Small intestine (tissue), 7 donors: ENCODE data around the gene FASTK. TPM values are rescaled to one million over a fixed set of nuclear protein-coding genes. Genes with fewer than 3 reads are reported as not detected.

Experiments
- DNase-seq, 2 donors: peaks; one replicate each; pipeline versions ENCODE4 v3.0.0 to v3.0.0-alpha.2; 2013
- FAIRE-seq: peaks from 2 replicates; lab custom pipeline; 2012; peaks lifted over from hg19 to GRCh38; lab: Jason Lieb, UNC
- H3K27ac ChIP-seq, 3 donors: one replicate each; pipeline ENCODE4 v1.5.1; 2013; ENCODE audit warnings: low read length in 2 of 3, mild to moderate bottlenecking in 2 of 3, control low read depth in 1 of 3, inconsistent platforms in 1 of 3, low read depth in 1 of 3, moderate library complexity in 1 of 3
- H3K27me3 ChIP-seq, 3 donors: one replicate each; pipeline ENCODE4 v1.6.1; 2013; ENCODE audit warnings: low read length in 3 of 3, inconsistent platforms in 1 of 3; ENCODE audit not compliant: control insufficient read depth in 3 of 3, insufficient read depth in 3 of 3
- H3K36me3 ChIP-seq, 3 donors: one replicate each; pipeline ENCODE4 v1.6.1; 2013; ENCODE audit warnings: low read length in 3 of 3, inconsistent platforms in 1 of 3, low read depth in 1 of 3, mild to moderate bottlenecking in 1 of 3, moderate library complexity in 1 of 3; ENCODE audit not compliant: control insufficient read depth in 3 of 3, insufficient read depth in 2 of 3
- H3K4me1 ChIP-seq, 3 donors: one replicate each; pipeline ENCODE4 v1.6.1; 2013; ENCODE audit warnings: low read length in 2 of 3, inconsistent platforms in 1 of 3, low read depth in 1 of 3, mild to moderate bottlenecking in 1 of 3, moderate library complexity in 1 of 3; ENCODE audit not compliant: control insufficient read depth in 3 of 3, insufficient read depth in 2 of 3
- H3K4me3 ChIP-seq, 3 donors: one replicate each; pipeline ENCODE4 v1.5.1; 2013; ENCODE audit warnings: low read length in 3 of 3, control low read depth in 1 of 3, inconsistent platforms in 1 of 3, low read depth in 1 of 3, mild to moderate bottlenecking in 1 of 3, moderate library complexity in 1 of 3
- H3K9me3 ChIP-seq, 2 donors: one replicate each; pipeline ENCODE4 v1.6.1; 2013; ENCODE audit warnings: low read depth in 1 of 2, low read length in 1 of 2; ENCODE audit not compliant: control insufficient read depth in 2 of 2, insufficient read depth in 1 of 2
- WGBS, 3 donors: extraction: QIAGEN DNeasy Blood & Tissue Kit; methylation state at CpG; one replicate each; pipeline ENCODE4 v1.1.7; 2013; 5-methylcytosine and 5-hydroxymethylcytosine counted together
- polyA plus RNA-seq, 4 donors: library from polyadenylated mRNA; stranded (reverse) in 3 of 4; unstranded in 1 of 4; fragments of 200-250 nt in 3 of 4; fragments of 120-200 nt in 1 of 4; gene quantifications; one replicate each; pipeline versions ENCODE4 v1.2.1 to v1.2.3, GENCODE V29; 2013
- donor health status: healthy with polysubstance abuse.
- donor health status: control.
- donor health status: control.
- donor health status: Bipolar disorder and iron deficiency.
- donor health status: healthy.

The FASTK gene
- polyA plus RNA-seq, 4 donors, result 95.2 to 248 (median 126) TPM

- FAIRE-seq (no peak), DNase-seq (no peak)
- H3K4me3 ChIP-seq, result no peak overlapping the region
- no peaks in the 10 kb centered on the region for H3K9me3 ChIP-seq
- no peak overlapping the region for H3K27ac ChIP-seq
- 83 to 86% (median 85%) methylated on average over 29 to 30 of the region's 30 CpGs for WGBS, 3 donors
- H3K27me3 ChIP-seq, result no peaks in the 10 kb centered on the region
- H3K36me3 ChIP-seq, result peaks cover 3 to 85% (median 5%) of the 10 kb centered on the region in 3 donors
- H3K4me1 ChIP-seq, result peaks cover 0 to 14% (median 0%) of the 10 kb centered on the region in 3 donors
Observed at GRCh38 chr7:151121380-151122170, 41.0 kb upstream of the FASTK start.

GRCh38 chr7:151120896-151121295 is 40.3 kb upstream of the FASTK start:
- H3K9me3 ChIP-seq, result no peaks in the 10 kb centered on the region
- H3K27me3 ChIP-seq, result no peaks in the 10 kb centered on the region
- FAIRE-seq (no peak), DNase-seq (no peak)
- no peak overlapping the region for H3K4me3 ChIP-seq
- WGBS, 3 donors, result 89 to 92% (median 92%) methylated on average over 22 of the region's 22 CpGs
- peaks cover 3 to 87% (median 5%) of the 10 kb centered on the region in 3 donors for H3K36me3 ChIP-seq
- peaks cover 0 to 11% (median 0%) of the 10 kb centered on the region in 3 donors for H3K4me1 ChIP-seq
- no peak overlapping the region for H3K27ac ChIP-seq

GRCh38 chr7:151119902-151120301 is 39.3 kb upstream of the FASTK start:
- peaks cover 0 to 6% (median 0%) of the 10 kb centered on the region in 3 donors for H3K4me1 ChIP-seq
- no peak for DNase-seq
- no peaks in the 10 kb centered on the region for H3K27me3 ChIP-seq
- no peak for FAIRE-seq
- H3K27ac ChIP-seq, result no peak overlapping the region
- 92 to 95% (median 94%) methylated on average over 25 to 27 of the region's 27 CpGs for WGBS, 3 donors
- peaks cover 3 to 82% (median 5%) of the 10 kb centered on the region in 3 donors for H3K36me3 ChIP-seq
- H3K9me3 ChIP-seq, result no peaks in the 10 kb centered on the region
- H3K4me3 ChIP-seq, result no peak overlapping the region

- H3K27me3 ChIP-seq, result no peaks in the 10 kb centered on the region
- FAIRE-seq, result no peak
- H3K4me3 ChIP-seq, result no peak overlapping the region
- H3K27ac ChIP-seq, result no peak overlapping the region
- no peaks in the 10 kb centered on the region for H3K9me3 ChIP-seq
- peaks cover 0 to 9% (median 0%) of the 10 kb centered on the region in 3 donors for H3K4me1 ChIP-seq
- no peak for DNase-seq
- 90 to 97% (median 94%) methylated on average over 13 of the region's 13 CpGs for WGBS, 3 donors
- peaks cover 3 to 77% (median 5%) of the 10 kb centered on the region in 3 donors for H3K36me3 ChIP-seq
Observed at GRCh38 chr7:151119055-151119415, 38.4 kb upstream of the FASTK start.

GRCh38 chr7:151118108-151119054 is 37.8 kb upstream of the FASTK start:
- no peak overlapping the region for H3K27ac ChIP-seq
- H3K27me3 ChIP-seq, result peaks cover 0 to 5% (median 0%) of the 10 kb centered on the region in 3 donors
- no peaks in the 10 kb centered on the region for H3K9me3 ChIP-seq
- DNase-seq, result no peak
- FAIRE-seq, result no peak
- H3K4me1 ChIP-seq, result peaks cover 0 to 16% (median 0%) of the 10 kb centered on the region in 3 donors
- WGBS, 3 donors, result 93 to 96% (median 96%) methylated on average over 37 to 38 of the region's 38 CpGs
- H3K36me3 ChIP-seq, result peaks cover 3 to 78% (median 5%) of the 10 kb centered on the region in 3 donors
- no peak overlapping the region for H3K4me3 ChIP-seq

GRCh38 chr7:151117565-151117964 is 37.0 kb upstream of the FASTK start:
- no peaks in the 10 kb centered on the region for H3K9me3 ChIP-seq
- no peak overlapping the region for H3K4me3 ChIP-seq
- 82 to 87% (median 83%) methylated on average over 12 of the region's 12 CpGs for WGBS, 3 donors
- H3K27me3 ChIP-seq, result peaks cover 0 to 5% (median 0%) of the 10 kb centered on the region in 3 donors
- DNase-seq, result no peak
- H3K27ac ChIP-seq, result no peak overlapping the region
- H3K4me1 ChIP-seq, result peaks cover 0 to 16% (median 0%) of the 10 kb centered on the region in 3 donors
- peaks cover 3 to 76% (median 5%) of the 10 kb centered on the region in 3 donors for H3K36me3 ChIP-seq
- no peak for FAIRE-seq

GRCh38 chr7:151116603-151117440 is 36.2 kb upstream of the FASTK start:
- H3K36me3 ChIP-seq, result peaks cover 3 to 75% (median 5%) of the 10 kb centered on the region in 3 donors
- FAIRE-seq (no peak), DNase-seq (no peak)
- peaks cover 0 to 16% (median 0%) of the 10 kb centered on the region in 3 donors for H3K4me1 ChIP-seq
- no peaks in the 10 kb centered on the region for H3K9me3 ChIP-seq
- no peak overlapping the region for H3K4me3 ChIP-seq
- no peak overlapping the region for H3K27ac ChIP-seq
- H3K27me3 ChIP-seq, result peaks cover 0 to 5% (median 0%) of the 10 kb centered on the region in 3 donors
- 93 to 94% (median 94%) methylated on average over 27 of the region's 27 CpGs for WGBS, 3 donors
